C4-2B (cell line): Measurements from ENCODE around the gene HEATR5B.

Source experiments
- CTCF ChIP-seq: fragments of 450-650 bp; conservative IDR thresholded peaks from 2 replicates; pipeline ENCODE4 v1.5.1; 2017; ENCODE audit warnings: mild to moderate bottlenecking
- ZFX ChIP-seq: fragments of 450-650 bp; IDR thresholded peaks from 2 replicates; pipeline ENCODE4 v1.6.1; 2017

- TF ChIP-seq CTCF (no peak), ZFX (no peak)
These were observed 7.7 kb upstream of the HEATR5B start for GRCh38 chr2:37091873-37092272.
